ENCODE data around the gene EGLN2. TPM values are rescaled to one million over a fixed set of nuclear protein-coding genes. Genes with fewer than 3 reads are reported as not detected.
"Not testable (repeated sequence)": the region's sequence is repeated elsewhere in the genome, so short reads cannot be mapped to it uniquely, and the experiment has no call there.

Gene EGLN2
- total RNA-seq, 4 donors from 2014 or later, result 36.4 to 151 (median 72.6) TPM

- TF ChIP-seq CTCF (IDR thresholded peaks at IDR 0.05; ENCODE audit: low read depth), result no peak
Observed at GRCh38 chr19:40831502-40832430, 32.8 kb downstream of the EGLN2 start.

- TF ChIP-seq CTCF (IDR thresholded peaks at IDR 0.05; ENCODE audit: low read depth), result no peak
Observed at GRCh38 chr19:40836754-40837429, 37.9 kb downstream of the EGLN2 start.

GRCh38 chr19:40850277-40850676 is 51.3 kb downstream of the EGLN2 start, which contains the start of gene CYP2A6:
TSS of gene CYP2A6 (minus strand) at chr19:40850447. CDS start at chr19:40850426, 21 bp downstream.
- TF ChIP-seq CTCF (IDR thresholded peaks at IDR 0.05; ENCODE audit: low read depth), result not testable (repeated sequence)

Other genes with a start within 250 kb of the EGLN2 start
- gene SHKBP1, start 222.3 kb upstream of the EGLN2 start, total RNA-seq, result 10 to 100 TPM; 29.0 to 48.4 (median 34.8) TPM
- gene LTBP4, start 197.8 kb upstream of the EGLN2 start, total RNA-seq, result 100 to 1,000 TPM in 1 of 4 donors, 10 to 100 TPM in 3; 39.0 to 170 (median 78.7) TPM
- 10 to 100 TPM; 20.7 to 58.4 (median 50.0) TPM for gene NUMBL, start 108.5 kb upstream of the EGLN2 start, total RNA-seq
- gene COQ8B, start 82.3 kb upstream of the EGLN2 start, total RNA-seq, result 10 to 100 TPM; 16.5 to 32.2 (median 28.6) TPM
- 10 to 100 TPM; 20.9 to 68.6 (median 40.5) TPM for gene ITPKC, start 82.1 kb upstream of the EGLN2 start, total RNA-seq
- 1 to 10 TPM; 1.3 to 8.3 (median 4.5) TPM for gene ACTMAP, start 48.7 kb upstream of the EGLN2 start, total RNA-seq
- gene SNRPA, start 48.0 kb upstream of the EGLN2 start, total RNA-seq, result 10 to 100 TPM; 19.1 to 50.1 (median 29.7) TPM
- not detected for gene MIA, start 23.7 kb upstream of the EGLN2 start, total RNA-seq
- gene RAB4B, start 20.9 kb upstream of the EGLN2 start, total RNA-seq, result 10 to 100 TPM; 14.8 to 52.6 (median 28.2) TPM
- gene CYP2A6, start 51.3 kb downstream of the EGLN2 start, total RNA-seq, result 1 to 10 TPM in 2 of 4 donors, under 1 TPM in 1, not detected in 1; 0.94 to 1.7 (median 1.3) TPM
- gene CYP2A7, start 83.0 kb downstream of the EGLN2 start, total RNA-seq, result not detected
- not detected for gene CYP2B6, start 192.1 kb downstream of the EGLN2 start, total RNA-seq

Data from subcutaneous adipose tissue (tissue), 4 donors.